OCI-LY7 (cell line): Measurements from ENCODE around the gene MAP7D3. TPM values are rescaled to one million over a fixed set of nuclear protein-coding genes. Genes with fewer than 3 reads are reported as not detected.
A peak's percentile ranks its signal among the peaks of the same experiment; 100 is the strongest.

Experiments
- BruUV-seq: library from RNA; stranded (reverse); fragments of 400-500 nt; replicated peaks from 2 replicates; lab custom pipeline; 2021; lab: Mats Ljungman, UMichigan
- CTCF ChIA-PET: fragments of 300-600 bp; sonication (Branson Sonifier 250); formaldehyde crosslinking; loops from one replicate; lab custom pipeline; 2022; ENCODE audit warnings: antibody characterized with exemption; ENCODE audit not compliant: unreplicated experiment; lab: Charles Lee
- POLR2A ChIA-PET: fragments of 300-600 bp; sonication (Branson Sonifier 250); formaldehyde crosslinking; loops from one replicate; lab custom pipeline; 2022; ENCODE audit warnings: antibody characterized with exemption; lab: Charles Lee
- DNase-seq: peaks from one replicate; pipeline ENCODE4 v3.0.0-alpha.2; 2015; ENCODE audit warnings: low spot score
- H2AFZ ChIP-seq: fragments of 200-600 bp; sonication (generic), shearing (Covaris generic); 2 replicates; pipeline ENCODE4 v1.6.1; 2014; ENCODE audit warnings: mild to moderate bottlenecking, antibody characterized with exemption, low read length, moderate library complexity
- H3K27ac ChIP-seq: fragments of 200-600 bp; sonication (generic); 2 replicates; pipeline ENCODE4 v1.5.1; 2014; ENCODE audit warnings: mixed run types, low read depth, mild to moderate bottlenecking, moderate library complexity, low read length, inconsistent platforms; ENCODE audit not compliant: poor library complexity, severe bottlenecking
- H3K36me3 ChIP-seq: fragments of 200-600 bp; sonication (generic); 2 replicates; pipeline ENCODE4 v1.6.1; 2014; ENCODE audit warnings: mild to moderate bottlenecking, antibody characterized with exemption, low read length, moderate library complexity, mixed read lengths; ENCODE audit not compliant: insufficient read depth
- H3K4me1 ChIP-seq: fragments of 200-600 bp; sonication (generic); 2 replicates; pipeline ENCODE4 v1.5.1; 2014; ENCODE audit warnings: mild to moderate bottlenecking, low read length; ENCODE audit not compliant: insufficient read depth, poor library complexity, severe bottlenecking
- H3K4me2 ChIP-seq: fragments of 200-600 bp; sonication (generic); 2 replicates; pipeline ENCODE4 v1.6.1; 2014; ENCODE audit warnings: mild to moderate bottlenecking, low read length
- H3K4me3 ChIP-seq: fragments of 200-600 bp; sonication (generic); 2 replicates; pipeline ENCODE4 v1.5.1; 2014; ENCODE audit warnings: mild to moderate bottlenecking, low read depth, low read length; ENCODE audit not compliant: poor library complexity, severe bottlenecking
- H3K79me2 ChIP-seq: fragments of 200-600 bp; sonication (generic); 2 replicates; pipeline ENCODE4 v1.6.1; 2016; ENCODE audit warnings: low read depth, mild to moderate bottlenecking, low read length, moderate library complexity, mixed read lengths; ENCODE audit not compliant: insufficient read depth
- H3K9me2 ChIP-seq: fragments of 200-600 bp; sonication (generic); 2 replicates; pipeline ENCODE4 v1.6.1; 2016; ENCODE audit warnings: mild to moderate bottlenecking, low read length, mixed read lengths; ENCODE audit not compliant: insufficient read depth
- H3K9me3 ChIP-seq: fragments of 200-600 bp; sonication (generic); 2 replicates; pipeline ENCODE4 v1.6.1; 2014; ENCODE audit warnings: mild to moderate bottlenecking, mixed run types, low read length, mixed read lengths
- H4K20me1 ChIP-seq: fragments of 200-600 bp; sonication (generic); 2 replicates; pipeline ENCODE4 v1.6.1; 2014; ENCODE audit warnings: mild to moderate bottlenecking, antibody characterized with exemption, low read length, moderate library complexity, mixed read lengths; ENCODE audit not compliant: insufficient read depth
- CTCF ChIP-seq: fragments of 200-600 bp; sonication (generic); conservative IDR thresholded peaks from 2 replicates; pipeline ENCODE4 v1.5.1; 2014; ENCODE audit warnings: mild to moderate bottlenecking, antibody characterized with exemption, low read length, moderate library complexity, mixed read lengths
- EZH2phosphoT487 ChIP-seq: fragments of 200-600 bp; sonication (generic); IDR thresholded peaks from 2 replicates; pipeline ENCODE4 v1.6.1; 2018; ENCODE audit warnings: low read depth, borderline replicate concordance, mild to moderate bottlenecking, mixed run types, antibody characterized with exemption, low read length, moderate library complexity, mixed read lengths
- intact Hi-C: fragments of 100-400 bp; cut with micrococcal nuclease; formaldehyde crosslinking; loops from one replicate; pipeline ENCODE4 v1.10.0; 2022; ENCODE audit not compliant: unreplicated experiment
- total RNA-seq, 2 experiments: library from RNA; depleted of rRNA in 1 of 2; stranded (reverse); fragments of >200 nt in 1 of 2; shearing (Covaris generic) in 1 of 2; gene quantifications; 2 replicates each; pipeline ENCODE4 v1.2.3, GENCODE V29; 2014 to 2022

MAP7D3 gene
- total RNA-seq, 2 experiments from 2014 or later, result 7.7 to 15.6 TPM

- H4K20me1 ChIP-seq, result no peaks in the 10 kb centered on the region
- ChIA-PET POLR2A (no interaction called here), CTCF (no interaction called here)
- TF ChIP-seq EZH2phosphoT487 (no peak), CTCF (peak; percentile 63)
- no peak overlapping the region for H3K27ac ChIP-seq
- peak; percentile 1 for DNase-seq
- H3K9me2 ChIP-seq, result no peaks in the 10 kb centered on the region
- no peaks in the 10 kb centered on the region for H3K79me2 ChIP-seq
- H2AFZ ChIP-seq, result no peak overlapping the region
- H3K9me3 ChIP-seq, result no peaks in the 10 kb centered on the region
- no TSS peak for BruUV-seq
- intact Hi-C loops, result loop anchor here (5.0 kb wide), 1 partner anchor 173 kb away; no protein-coding TSS in a partner anchor
- H3K36me3 ChIP-seq, result no peaks in the 10 kb centered on the region
- H3K4me3 ChIP-seq, result no peak overlapping the region
- no peak overlapping the region for H3K4me2 ChIP-seq
- no peaks in the 10 kb centered on the region for H3K4me1 ChIP-seq
These were observed 50.7 kb downstream of the MAP7D3 start for GRCh38 chrX:136200466-136200865.

GRCh38 chrX:136199365-136199764 lies 51.8 kb downstream of the MAP7D3 start:
- no peaks in the 10 kb centered on the region for H3K79me2 ChIP-seq
- no peak overlapping the region for H3K27ac ChIP-seq
- no peak for DNase-seq
- H2AFZ ChIP-seq, result no peak overlapping the region
- ChIA-PET POLR2A (no interaction called here), CTCF (no interaction called here)
- no peaks in the 10 kb centered on the region for H4K20me1 ChIP-seq
- intact Hi-C loops, result no loop called here
- no peaks in the 10 kb centered on the region for H3K9me2 ChIP-seq
- H3K4me1 ChIP-seq, result no peaks in the 10 kb centered on the region
- TF ChIP-seq EZH2phosphoT487 (no peak), CTCF (no peak)
- H3K4me2 ChIP-seq, result no peak overlapping the region
- no TSS peak for BruUV-seq
- H3K4me3 ChIP-seq, result no peak overlapping the region
- no peaks in the 10 kb centered on the region for H3K9me3 ChIP-seq
- H3K36me3 ChIP-seq, result no peaks in the 10 kb centered on the region

GRCh38 chrX:136198678-136199243 lies 52.4 kb downstream of the MAP7D3 start:
- no peaks in the 10 kb centered on the region for H3K9me2 ChIP-seq
- TF ChIP-seq EZH2phosphoT487, result no peak
- TF ChIP-seq CTCF, result no peak
- intact Hi-C loops, result no loop called here
- H2AFZ ChIP-seq, result no peak overlapping the region
- no peak for DNase-seq
- no peaks in the 10 kb centered on the region for H3K9me3 ChIP-seq
- no peak overlapping the region for H3K27ac ChIP-seq
- POLR2A ChIA-PET, result no interaction called here
- CTCF ChIA-PET, result no interaction called here
- no peaks in the 10 kb centered on the region for H3K4me1 ChIP-seq
- no peak overlapping the region for H3K4me3 ChIP-seq
- H3K36me3 ChIP-seq, result no peaks in the 10 kb centered on the region
- no TSS peak for BruUV-seq
- no peaks in the 10 kb centered on the region for H3K79me2 ChIP-seq
- no peak overlapping the region for H3K4me2 ChIP-seq
- no peaks in the 10 kb centered on the region for H4K20me1 ChIP-seq
